Naive B cell (primary cell): ENCODE data around the gene MICAL3. TPM values are rescaled to one million over a fixed set of nuclear protein-coding genes. Genes with fewer than 3 reads are reported as not detected.
"Not testable (repeated sequence)": the region's sequence is repeated elsewhere in the genome, so short reads cannot be mapped to it uniquely, and the experiment has no call there.

ENCODE experiments used
- ATAC-seq, 2 donors: fragments of 150-1000 bp; cut with Tn5 transposase; 2 replicates each; pipeline ENCODE4 v1.10.0; 2021; ENCODE audit warnings: low read depth in 2 of 2, mild to moderate bottlenecking in 2 of 2, moderate library complexity in 2 of 2
- DNase-seq: peaks from one replicate; pipeline ENCODE4 v3.0.0; 2022
- H3K27ac Mint-ChIP-seq, 6 donors: one replicate each; pipeline ENCODE4 v1.8.0; 2020 to 2022; ENCODE audit warnings: mild to moderate bottlenecking in 6 of 6, mixed read lengths in 6 of 6, moderate library complexity in 5 of 6, inconsistent platforms in 2 of 6
- H3K27me3 Mint-ChIP-seq, 3 donors: one replicate each; pipeline ENCODE4 v1.8.0; 2021 to 2022; ENCODE audit warnings: mixed read lengths in 3 of 3, mild to moderate bottlenecking in 1 of 3
- H3K36me3 Mint-ChIP-seq, 2 donors: one replicate each; pipeline ENCODE4 v1.8.0; 2020 to 2022; ENCODE audit warnings: mixed read lengths in 2 of 2, inconsistent platforms in 1 of 2, mild to moderate bottlenecking in 1 of 2
- H3K4me1 Mint-ChIP-seq, 3 donors: one replicate each; pipeline ENCODE4 v1.8.0; 2020 to 2022; ENCODE audit warnings: mixed read lengths in 3 of 3, inconsistent platforms in 1 of 3, mild to moderate bottlenecking in 1 of 3, moderate library complexity in 1 of 3
- H3K4me3 Mint-ChIP-seq, 8 donors: one replicate each; pipeline ENCODE4 v1.8.0; 2020 to 2022; ENCODE audit warnings: mild to moderate bottlenecking in 8 of 8, mixed read lengths in 8 of 8, moderate library complexity in 8 of 8, inconsistent platforms in 2 of 8
- H3K9me3 Mint-ChIP-seq, 7 donors: one replicate each; pipeline ENCODE4 v1.8.0; 2020 to 2022; ENCODE audit warnings: mixed read lengths in 7 of 7, mild to moderate bottlenecking in 5 of 7, inconsistent platforms in 2 of 7, moderate library complexity in 1 of 7
- polyA plus RNA-seq, 6 donors: library from polyadenylated mRNA; unstranded; fragments of 300-500 nt; fragmentation: Illumina TruSeq; gene quantifications; one replicate each; pipeline ENCODE4 v1.2.3, GENCODE V29; 2021; ENCODE audit warnings: low read depth in 6 of 6

The MICAL3 gene
- polyA plus RNA-seq, 6 donors from 2014 or later: 10.9 to 28.0 (median 15.6) TPM

DNA sequence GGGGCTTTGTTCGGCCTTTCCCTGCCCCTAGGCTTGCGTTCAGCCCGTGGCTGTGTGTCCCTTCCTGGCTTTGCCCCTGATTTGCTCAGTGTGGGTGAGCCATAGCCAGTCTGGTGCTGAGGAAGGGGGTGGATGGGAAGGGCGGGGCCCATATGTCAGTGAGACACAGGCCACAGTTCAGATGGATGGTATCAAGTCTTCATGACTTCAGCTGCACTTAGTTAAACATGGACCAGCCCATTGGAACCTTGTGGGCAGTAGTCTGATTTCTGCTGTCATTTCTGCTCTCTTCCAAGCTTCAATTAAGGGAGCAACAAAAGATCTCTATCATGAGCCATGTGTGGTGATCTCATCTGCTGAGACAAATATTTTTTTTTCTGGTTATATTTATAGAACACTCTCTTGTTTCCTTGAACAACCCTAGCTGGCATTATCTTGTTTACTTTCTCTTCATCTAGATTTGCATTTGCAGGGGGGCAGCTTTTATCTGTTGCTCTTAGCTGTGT lies 31.9 kb upstream of the MICAL3 start:
- ATAC-seq: peak; percentile 8 to 14
- DNase-seq: no peak

GRCh38 chr22:18055619-18056160 lies 31.3 kb upstream of the MICAL3 start:
- H3K36me3 Mint-ChIP-seq: no peaks in the 10 kb centered on the region
- peak overlapping the region in 5 of 8 donors; percentile 47 to 84 (median 77) for H3K4me3 Mint-ChIP-seq
- no peak for DNase-seq
- H3K4me1 Mint-ChIP-seq: peaks cover 39 to 49% (median 43%) of the 10 kb centered on the region in 3 donors
- H3K27me3 Mint-ChIP-seq: no peaks in the 10 kb centered on the region
- ATAC-seq: no peak
- H3K27ac Mint-ChIP-seq: peak overlapping the region; percentile 24 to 100 (median 99)
- H3K9me3 Mint-ChIP-seq: no peaks in the 10 kb centered on the region

More for the DNA sequence above, 31.9 kb upstream of the MICAL3 start:
- H3K4me3 Mint-ChIP-seq: peak overlapping the region; percentile 36 to 91 (median 76)
- peak overlapping the region; percentile 96 to 100 (median 99) for H3K27ac Mint-ChIP-seq
- no peaks in the 10 kb centered on the region for H3K9me3 Mint-ChIP-seq
- H3K36me3 Mint-ChIP-seq: no peaks in the 10 kb centered on the region
- H3K4me1 Mint-ChIP-seq: peaks cover 39 to 49% (median 43%) of the 10 kb centered on the region in 3 donors
- H3K27me3 Mint-ChIP-seq: no peaks in the 10 kb centered on the region

- H3K9me3 Mint-ChIP-seq: not testable (repeated sequence)
These were observed 29.0 kb upstream of the MICAL3 start for GRCh38 chr22:18053216-18053946.

GRCh38 chr22:18051113-18051512 lies 26.8 kb upstream of the MICAL3 start:
- H3K27ac Mint-ChIP-seq, H3K36me3 Mint-ChIP-seq, H3K9me3 Mint-ChIP-seq, H3K4me3 Mint-ChIP-seq, DNase-seq, ATAC-seq: not testable (repeated sequence)
- Mint-ChIP-seq H3K27me3 (peaks cover 4 to 13% (median 7%) of the 10 kb centered on the region in 3 donors), H3K4me1 (peaks cover 9 to 18% (median 16%) of the 10 kb centered on the region in 3 donors)

More at GRCh38 chr22:18053216-18053946, 29.0 kb upstream of the MICAL3 start:
- not testable (repeated sequence) for ATAC-seq, DNase-seq, H3K36me3 Mint-ChIP-seq, H3K4me3 Mint-ChIP-seq
- peak overlapping the region in 3 of 6 donors; percentile 49 to 96 (median 88) for H3K27ac Mint-ChIP-seq
- peaks cover 31 to 39% (median 38%) of the 10 kb centered on the region in 3 donors for H3K4me1 Mint-ChIP-seq
- peaks cover 0 to 11% (median 5%) of the 10 kb centered on the region in 3 donors for H3K27me3 Mint-ChIP-seq

GRCh38 chr22:18050065-18050464 lies 25.7 kb upstream of the MICAL3 start:
- H3K4me3 Mint-ChIP-seq: no peak overlapping the region
- H3K27me3 Mint-ChIP-seq: peaks cover 4 to 13% (median 7%) of the 10 kb centered on the region in 3 donors
- DNase-seq (no peak), ATAC-seq (no peak)
- H3K4me1 Mint-ChIP-seq: peaks cover 0 to 14% (median 11%) of the 10 kb centered on the region in 3 donors
- H3K27ac Mint-ChIP-seq: peak overlapping the region in 2 of 6 donors; percentile 32 to 72
- no peaks in the 10 kb centered on the region for H3K9me3 Mint-ChIP-seq
- no peaks in the 10 kb centered on the region for H3K36me3 Mint-ChIP-seq

- Mint-ChIP-seq H3K27me3 (peaks cover 4 to 13% (median 7%) of the 10 kb centered on the region in 3 donors), H3K4me1 (peaks cover 0 to 15% (median 13%) of the 10 kb centered on the region in 3 donors), H3K27ac (peak overlapping the region in 2 of 6 donors; percentile 73 to 81), H3K9me3 (no peaks in the 10 kb centered on the region), H3K4me3 (peak overlapping the region in 5 of 8 donors; percentile 32 to 83 (median 59)), H3K36me3 (no peaks in the 10 kb centered on the region)
- no peak for DNase-seq
- ATAC-seq: no peak
These were observed 24.1 kb upstream of the MICAL3 start for GRCh38 chr22:18048441-18048898.

- no peak overlapping the region for H3K27ac Mint-ChIP-seq
- peaks cover 4 to 13% (median 7%) of the 10 kb centered on the region in 3 donors for H3K27me3 Mint-ChIP-seq
- DNase-seq (no peak), ATAC-seq (no peak)
- no peaks in the 10 kb centered on the region for H3K9me3 Mint-ChIP-seq
- H3K4me1 Mint-ChIP-seq: peaks cover 0 to 15% (median 13%) of the 10 kb centered on the region in 3 donors
- H3K4me3 Mint-ChIP-seq: peak overlapping the region in 3 of 8 donors; percentile 29 to 83 (median 70)
- H3K36me3 Mint-ChIP-seq: no peaks in the 10 kb centered on the region
These were observed 23.7 kb upstream of the MICAL3 start for GRCh38 chr22:18048041-18048440.

GRCh38 chr22:18045794-18046193 lies 21.4 kb upstream of the MICAL3 start:
- Mint-ChIP-seq H3K4me1 (peaks cover 0 to 15% (median 13%) of the 10 kb centered on the region in 3 donors), H3K36me3 (no peaks in the 10 kb centered on the region), H3K9me3 (no peaks in the 10 kb centered on the region), H3K27me3 (peaks cover 4 to 13% (median 7%) of the 10 kb centered on the region in 3 donors), H3K27ac (peak overlapping the region in 1 of 6 donors; percentile 63), H3K4me3 (no peak overlapping the region)
- ATAC-seq: no peak
- DNase-seq: no peak

GRCh38 chr22:18044548-18045271 lies 20.3 kb upstream of the MICAL3 start:
- DNase-seq (no peak), ATAC-seq (no peak)
- no peaks in the 10 kb centered on the region for H3K36me3 Mint-ChIP-seq
- H3K27ac Mint-ChIP-seq: peak overlapping the region in 2 of 6 donors; percentile 47 to 89
- no peak overlapping the region for H3K4me3 Mint-ChIP-seq
- H3K4me1 Mint-ChIP-seq: peaks cover 0 to 15% (median 13%) of the 10 kb centered on the region in 3 donors
- H3K27me3 Mint-ChIP-seq: peaks cover 4 to 7% (median 7%) of the 10 kb centered on the region in 3 donors
- no peaks in the 10 kb centered on the region for H3K9me3 Mint-ChIP-seq

GRCh38 chr22:18042685-18043084 lies 18.3 kb upstream of the MICAL3 start:
- Mint-ChIP-seq H3K36me3 (no peaks in the 10 kb centered on the region), H3K4me1 (peaks cover 0 to 15% (median 9%) of the 10 kb centered on the region in 3 donors), H3K9me3 (no peaks in the 10 kb centered on the region), H3K4me3 (no peak overlapping the region), H3K27ac (no peak overlapping the region), H3K27me3 (peaks cover 0 to 4% (median 0%) of the 10 kb centered on the region in 3 donors)
- ATAC-seq (no peak), DNase-seq (no peak)

GRCh38 chr22:18040898-18041297 lies 16.5 kb upstream of the MICAL3 start:
- ATAC-seq, H3K36me3 Mint-ChIP-seq, H3K27me3 Mint-ChIP-seq, H3K4me3 Mint-ChIP-seq, DNase-seq, H3K9me3 Mint-ChIP-seq: not testable (repeated sequence)
- Mint-ChIP-seq H3K4me1 (peaks cover 0 to 15% (median 11%) of the 10 kb centered on the region in 3 donors), H3K27ac (peak overlapping the region in 1 of 6 donors; percentile 56)

GRCh38 chr22:18035751-18036150 lies 11.4 kb upstream of the MICAL3 start:
- DNase-seq (no peak), ATAC-seq (no peak)
- Mint-ChIP-seq H3K9me3 (no peaks in the 10 kb centered on the region), H3K4me3 (no peak overlapping the region), H3K27ac (peak overlapping the region in 2 of 6 donors; percentile 68 to 79), H3K27me3 (no peaks in the 10 kb centered on the region), H3K4me1 (peaks cover 0 to 6% (median 3%) of the 10 kb centered on the region in 3 donors), H3K36me3 (no peaks in the 10 kb centered on the region)

- Mint-ChIP-seq H3K4me3 (no peak overlapping the region), H3K27ac (no peak overlapping the region), H3K36me3 (no peaks in the 10 kb centered on the region), H3K4me1 (peaks cover 0 to 6% (median 3%) of the 10 kb centered on the region in 3 donors), H3K27me3 (no peaks in the 10 kb centered on the region), H3K9me3 (no peaks in the 10 kb centered on the region)
- no peak for ATAC-seq
- no peak for DNase-seq
These were observed 9.7 kb upstream of the MICAL3 start for GRCh38 chr22:18034076-18034475.
